GM19438 (cell line): ENCODE measurements around the gene SSR2.
"Not testable (repeated sequence)": the region's sequence is repeated elsewhere in the genome, so short reads cannot be mapped to it uniquely, and the experiment has no call there.

Experiments
- ATAC-seq: cut with Tn5 transposase; IDR thresholded peaks from one replicate; pipeline ENCODE4 v1.9.1; 2021; ENCODE audit warnings: low read depth; ENCODE audit not compliant: unreplicated experiment

The SSR2 gene

GRCh38 chr1:156048663-156049258 lies 28.0 kb upstream of the SSR2 start:
- ATAC-seq = no peak

DNA sequence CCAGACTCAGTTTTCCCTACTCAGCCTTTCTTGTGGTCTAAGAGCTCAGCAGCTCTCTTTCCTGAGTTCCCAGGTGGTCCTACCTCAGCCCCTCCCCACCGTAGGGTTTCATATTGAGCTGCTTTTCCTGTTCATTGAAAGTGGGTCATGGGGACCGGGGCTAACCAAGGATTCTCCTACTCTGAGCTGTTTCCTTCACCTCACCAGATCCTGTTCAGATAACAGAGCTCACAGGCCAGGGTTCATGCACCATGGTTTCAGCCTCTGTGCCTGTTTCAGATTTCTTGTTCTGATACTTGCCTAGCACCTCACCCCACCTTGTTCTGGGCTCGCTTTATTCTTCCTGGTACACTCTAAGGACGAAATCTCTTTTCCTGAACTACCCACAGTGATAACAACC lies 24.3 kb upstream of the SSR2 start:
- no peak for ATAC-seq

DNA sequence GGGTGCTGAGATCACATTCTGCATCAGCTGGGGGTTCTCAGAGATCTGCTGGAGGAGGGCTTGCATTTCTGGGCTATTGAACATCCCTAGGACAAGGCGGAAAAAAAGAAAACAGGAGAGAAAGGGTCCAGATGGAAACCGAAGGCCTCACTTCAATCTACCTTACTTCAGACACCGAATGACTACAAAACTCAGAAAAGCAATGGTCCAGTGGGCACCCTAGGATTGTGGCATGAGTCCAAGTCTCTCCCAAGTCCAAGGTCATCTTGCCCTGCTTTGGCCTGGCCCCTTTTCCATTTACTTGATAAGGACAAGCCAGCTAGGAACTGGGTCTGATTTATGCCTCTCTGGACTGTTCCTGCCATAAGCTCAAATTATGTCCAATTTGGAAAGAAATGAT lies 22.1 kb upstream of the SSR2 start:
- no peak for ATAC-seq

DNA sequence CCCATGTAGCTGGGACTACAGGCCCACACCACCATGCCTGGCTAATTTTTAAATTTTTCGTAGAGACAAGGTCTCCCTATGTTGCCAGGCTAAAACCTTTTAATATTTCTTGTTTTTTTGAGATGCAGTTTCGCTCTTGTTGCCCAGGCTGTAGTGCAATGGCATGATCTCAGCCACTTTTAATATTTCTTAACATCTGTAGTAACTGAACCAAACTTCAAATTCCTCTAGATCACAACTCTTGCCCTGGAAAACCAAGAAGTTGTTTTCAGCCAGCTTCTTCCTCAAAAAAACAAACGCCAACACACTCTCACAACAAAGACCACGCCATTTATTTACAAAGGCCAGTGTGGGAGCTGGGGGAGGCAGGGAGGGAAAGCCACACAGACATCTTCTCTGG lies 14.2 kb upstream of the SSR2 start:
- ATAC-seq = not testable (repeated sequence)

- ATAC-seq = no peak
These were observed 12.3 kb upstream of the SSR2 start for GRCh38 chr1:156033011-156033410.

GRCh38 chr1:156026588-156026987 lies 5.8 kb upstream of the SSR2 start:
- no peak for ATAC-seq

GRCh38 chr1:156025876-156026275 lies 5.1 kb upstream of the SSR2 start:
- ATAC-seq = no peak

DNA sequence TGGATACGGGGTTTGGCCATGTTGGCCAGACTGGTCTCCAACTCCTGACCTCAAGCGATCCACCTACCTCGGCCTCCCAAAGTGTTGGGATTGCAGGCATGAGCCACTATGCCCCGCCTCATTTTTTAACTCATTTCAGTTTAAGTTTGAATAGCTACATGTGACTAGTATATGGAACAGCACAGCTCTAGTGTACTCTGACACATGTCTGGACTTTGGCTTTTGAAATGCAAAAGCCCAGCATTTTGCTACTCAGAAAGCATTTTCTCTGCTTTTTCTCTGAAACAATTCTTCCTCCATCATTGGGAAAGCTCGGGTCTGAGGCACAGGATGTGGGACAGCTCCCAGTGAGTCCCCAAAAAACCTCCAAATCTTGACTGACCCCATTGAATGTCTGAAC lies 4.0 kb upstream of the SSR2 start:
- ATAC-seq = no peak

DNA sequence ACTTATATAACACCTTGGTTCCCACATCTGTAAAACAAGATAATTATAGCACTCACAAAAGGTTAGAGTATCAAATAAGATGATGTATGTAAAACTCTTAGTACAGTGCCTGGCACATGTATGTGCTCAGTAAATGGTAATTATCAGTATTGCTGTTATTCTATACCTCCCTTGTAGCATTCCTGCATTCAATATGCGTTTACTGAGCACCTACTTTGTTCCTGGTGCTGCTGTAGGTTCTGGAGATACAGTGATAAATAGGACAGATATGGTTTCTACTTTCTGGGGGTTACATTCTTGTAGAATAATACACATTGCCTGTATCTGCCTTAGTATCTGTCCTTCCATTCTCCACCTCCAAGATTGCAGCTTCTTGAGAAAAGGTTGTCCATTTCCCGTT lies 1.2 kb upstream of the SSR2 start:
- no peak for ATAC-seq

- no peak for ATAC-seq
These were observed 310 bp upstream of the SSR2 start for GRCh38 chr1:156021093-156021428.

- no peak for ATAC-seq
These were observed 832 bp downstream of the SSR2 start for GRCh38 chr1:156019946-156020292.

DNA sequence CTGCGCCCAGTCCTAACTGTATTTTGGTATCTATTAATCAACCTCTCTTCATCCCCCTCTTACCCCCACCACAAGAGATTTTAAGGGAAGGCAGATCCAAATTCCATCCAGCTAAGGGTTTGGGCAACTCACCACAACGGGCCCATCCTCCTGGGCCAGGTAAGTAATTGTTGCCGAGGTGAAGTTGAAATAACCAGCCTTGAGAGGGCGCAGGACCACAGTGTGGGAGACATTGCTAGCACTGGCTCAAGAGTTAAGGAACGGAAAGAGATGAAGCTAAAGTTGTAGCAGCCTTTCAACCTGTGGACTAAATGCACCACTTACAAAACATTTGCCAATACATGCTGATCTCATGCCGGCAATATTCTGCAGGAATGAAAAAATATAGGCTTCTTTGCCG lies 5.9 kb downstream of the SSR2 start:
- no peak for ATAC-seq

DNA sequence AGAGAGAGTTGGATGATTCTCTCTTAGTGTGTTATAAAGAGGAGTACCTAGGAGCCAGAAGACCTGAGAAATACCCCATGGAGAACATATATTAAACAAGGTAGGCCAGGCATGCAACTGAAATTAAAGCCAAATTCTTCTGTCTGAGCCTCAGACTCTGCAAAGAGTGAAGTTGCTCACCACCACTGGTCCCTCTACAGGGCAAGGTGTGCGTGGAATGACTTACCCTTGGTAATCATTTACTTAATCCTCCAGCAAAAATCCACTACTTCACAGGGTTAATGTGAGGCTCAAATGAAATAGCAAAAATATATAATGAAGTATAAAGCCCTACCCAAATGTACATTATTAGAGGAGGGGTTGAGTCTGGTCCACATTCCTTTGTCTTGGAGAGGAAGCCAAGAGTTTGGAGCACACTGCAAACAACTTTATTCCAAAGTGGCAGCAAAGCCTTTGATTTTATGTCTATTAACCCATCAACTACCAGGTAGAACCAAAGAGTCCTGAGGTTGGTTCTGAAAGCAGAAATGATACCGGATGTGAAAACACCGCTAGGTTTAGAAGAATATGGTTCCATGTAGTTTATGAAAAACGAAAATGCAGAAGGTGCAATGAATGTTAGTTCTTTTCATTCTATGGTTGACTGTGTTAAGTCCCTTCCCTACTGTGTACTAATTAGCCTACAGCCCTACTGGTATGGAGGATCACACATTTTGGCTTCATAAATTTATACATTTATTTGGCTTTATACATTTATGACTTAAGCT lies 8.5 kb downstream of the SSR2 start:
- peak; percentile 71 for ATAC-seq

DNA sequence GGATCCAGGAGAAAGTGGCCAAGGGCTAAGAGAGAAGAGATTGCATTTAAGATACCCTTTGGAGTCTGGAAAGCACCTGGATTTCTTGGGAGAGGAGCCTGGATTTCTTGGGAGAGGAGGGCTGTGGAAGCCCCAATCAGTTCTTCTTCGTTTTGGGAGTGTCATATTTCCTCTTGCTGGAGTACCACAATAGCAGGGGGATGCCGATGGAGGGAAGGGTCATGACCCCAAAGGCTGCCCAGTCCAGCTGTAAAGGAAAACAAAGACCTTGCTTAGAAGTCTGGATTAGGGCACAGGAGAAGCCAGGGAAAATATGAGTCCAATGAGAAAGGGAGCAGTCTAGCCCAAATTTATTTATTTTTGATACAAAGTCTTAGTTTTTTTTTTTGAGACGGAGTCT lies 11.3 kb downstream of the SSR2 start:
- no peak for ATAC-seq

- ATAC-seq = no peak
These were observed 13.9 kb downstream of the SSR2 start for GRCh38 chr1:156006666-156007376.

- ATAC-seq = no peak
These were observed 15.7 kb downstream of the SSR2 start for GRCh38 chr1:156004843-156005584.

- no peak for ATAC-seq
These were observed 16.9 kb downstream of the SSR2 start for GRCh38 chr1:156003923-156004188.

DNA sequence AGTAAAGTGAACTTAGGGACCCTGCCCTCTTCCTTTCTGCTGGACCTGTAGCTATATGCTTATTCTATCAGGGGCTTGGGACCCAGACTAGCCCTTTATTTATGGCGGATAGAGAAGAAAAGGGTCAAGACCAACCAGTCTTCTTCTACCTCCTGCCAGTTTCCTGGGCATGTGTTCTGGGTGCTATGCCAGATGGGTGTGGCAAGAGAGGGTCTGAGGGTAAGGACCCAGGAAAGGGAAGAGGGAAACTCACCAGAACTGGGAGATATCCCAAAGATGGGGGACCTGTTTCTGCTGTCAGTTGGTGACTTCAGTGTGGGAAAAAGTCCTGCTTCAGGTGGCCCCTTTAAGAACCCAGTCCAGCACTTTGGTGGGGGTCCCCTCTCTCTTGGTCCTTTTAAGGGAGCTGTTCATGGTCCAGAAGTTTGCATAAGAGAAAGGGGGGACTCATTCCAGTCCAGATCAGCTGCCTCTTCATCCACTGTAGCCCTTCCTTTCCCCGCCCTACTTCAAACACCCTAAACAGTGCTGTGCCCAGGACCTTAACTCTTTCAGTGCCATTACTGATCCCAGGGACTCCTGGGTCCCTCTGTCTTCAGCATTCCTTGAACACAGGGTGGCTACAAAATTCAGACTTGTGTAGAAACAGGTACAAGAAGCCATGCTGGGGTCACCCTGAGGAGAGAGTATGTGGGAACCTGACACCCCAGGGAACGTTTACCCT lies 18.4 kb downstream of the SSR2 start:
- no peak for ATAC-seq

DNA sequence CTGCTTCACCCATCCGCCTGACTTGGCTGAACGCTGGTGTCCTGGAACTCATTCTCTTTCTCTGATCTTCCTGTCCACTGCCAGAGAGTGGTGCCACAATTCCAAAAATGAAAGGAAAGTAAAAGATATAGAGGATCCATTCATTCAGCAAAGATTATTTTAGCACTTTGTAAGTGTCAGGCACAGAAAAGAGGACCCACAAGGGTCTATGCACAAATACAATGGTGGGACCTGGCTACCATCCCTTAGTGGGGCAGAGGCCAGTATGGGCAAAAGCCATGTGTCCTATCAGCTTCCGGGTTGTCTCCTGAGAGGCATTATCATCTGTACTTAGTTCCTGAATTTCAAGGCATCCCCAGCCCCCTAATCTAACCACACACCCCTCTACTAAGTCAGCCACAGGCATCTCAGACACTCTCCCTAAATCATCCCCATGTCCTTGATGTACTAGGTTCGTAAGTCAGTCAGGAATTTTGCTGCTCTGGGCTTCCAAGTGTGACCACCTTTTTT lies 19.0 kb downstream of the SSR2 start:
- no peak for ATAC-seq

DNA sequence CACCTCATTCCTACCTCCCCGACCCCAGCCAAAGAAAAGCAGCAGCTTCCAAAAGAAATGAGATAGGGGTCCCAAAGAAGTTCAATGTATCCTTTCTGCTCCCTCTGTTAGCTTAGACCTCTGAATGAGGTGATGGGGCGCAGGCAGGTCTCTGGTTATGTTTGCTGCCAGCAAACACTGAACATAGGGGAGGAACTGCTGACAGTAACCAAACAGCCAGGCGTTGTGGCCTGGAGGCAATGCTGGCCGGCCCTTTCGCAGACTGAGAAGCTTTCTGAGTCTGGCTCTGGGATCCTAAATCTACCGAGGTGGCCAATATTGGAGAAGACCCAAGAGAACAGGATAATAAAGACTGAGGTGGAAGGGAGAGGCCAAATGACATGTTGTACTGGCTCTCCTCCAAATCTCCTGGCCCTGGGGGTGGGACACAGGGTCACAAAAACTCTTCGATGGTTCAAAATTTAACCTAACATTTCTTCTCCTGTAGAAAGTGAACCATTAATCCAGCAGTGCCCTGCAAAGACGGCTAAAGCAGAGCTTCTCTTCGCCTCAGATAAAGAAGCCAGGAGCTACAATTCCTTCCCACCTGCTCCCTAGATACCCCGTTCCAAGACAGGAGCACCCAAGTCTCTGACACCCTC lies 19.6 kb downstream of the SSR2 start:
- no peak for ATAC-seq
